Erythroblast (primary cell): ENCODE data around the gene CCDC91.
A peak's percentile ranks its signal among the peaks of the same experiment; 100 is the strongest.

Source experiments
- DNase-seq, 2 experiments: peaks; one replicate each; lab custom pipeline; 2025; lab: John Stamatoyannopoulos, UW
- GATA1 ChIP-seq: IDR thresholded peaks from 2 replicates; pipeline ENCODE4 v1.6.1; 2011; ENCODE audit warnings: low read depth, mild to moderate bottlenecking, control low read depth, low read length, moderate library complexity
- POLR2A ChIP-seq: IDR thresholded peaks from 2 replicates; pipeline ENCODE4 v1.6.1; 2011; ENCODE audit warnings: mild to moderate bottlenecking, low read length

The CCDC91 gene

DNA sequence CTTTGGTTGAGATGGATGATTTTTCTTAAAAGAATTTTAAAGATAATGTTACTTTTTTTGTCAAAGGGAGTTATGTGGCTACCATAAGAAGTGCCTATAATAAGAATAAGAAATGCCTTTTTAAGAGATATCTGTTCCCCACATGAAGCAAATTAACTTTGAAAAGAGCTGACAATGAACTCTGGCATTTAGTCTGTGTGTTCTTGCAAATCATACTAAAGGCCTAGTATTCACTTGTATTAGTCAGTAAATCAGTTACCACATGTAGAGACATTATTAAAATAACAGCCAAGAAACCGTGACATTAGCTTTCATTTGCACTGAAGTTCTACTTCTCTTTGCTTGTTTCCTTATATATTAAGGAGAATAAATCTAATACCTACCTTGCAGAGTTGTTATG, 296.3 kb downstream of the CCDC91 start:
- DNase-seq, result no peak
- no peak for TF ChIP-seq POLR2A
- no peak for TF ChIP-seq GATA1

DNA sequence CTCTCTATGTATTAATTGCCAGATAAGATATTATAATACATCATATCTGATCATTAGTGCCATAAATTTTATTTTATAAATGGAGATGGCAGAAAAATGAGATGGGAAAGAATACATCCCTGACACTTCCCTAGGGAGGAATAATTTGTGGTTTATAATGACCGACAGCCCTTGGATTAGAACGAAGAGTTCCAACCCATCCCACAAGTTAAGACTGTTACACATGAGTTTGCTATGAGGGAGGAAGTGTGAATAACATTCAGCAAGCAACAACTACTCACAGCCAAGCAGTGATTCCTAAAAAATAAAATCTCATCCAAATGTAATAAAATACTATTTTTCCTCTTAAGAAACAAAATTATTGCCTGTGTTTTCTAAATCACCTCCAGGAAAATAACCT, 299.0 kb downstream of the CCDC91 start:
- no peak for DNase-seq
- TF ChIP-seq GATA1 (no peak), POLR2A (no peak)

DNA sequence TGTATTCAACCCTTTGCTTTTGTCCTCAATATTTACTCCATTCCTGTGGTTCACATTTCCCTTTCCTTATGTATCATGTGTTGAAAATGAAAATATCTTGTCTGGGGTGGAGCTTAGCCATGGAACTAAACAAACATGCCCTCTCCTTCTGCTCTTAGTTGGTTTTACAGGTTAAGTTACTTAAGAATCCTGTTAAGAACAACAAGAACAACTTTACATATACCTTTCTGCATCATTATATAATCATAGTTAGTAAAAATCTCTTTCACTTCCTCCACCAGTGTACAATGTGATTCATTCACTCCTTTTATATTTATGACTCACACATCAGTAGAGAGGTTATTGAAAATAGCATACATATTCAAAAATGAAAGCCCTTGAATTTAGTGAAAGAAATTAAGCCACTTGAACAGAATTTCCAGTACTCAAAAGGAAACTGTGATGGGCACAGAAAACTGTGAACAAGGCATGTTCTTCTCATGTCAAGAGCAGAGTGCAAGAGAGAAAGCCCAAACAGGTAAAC, 307.7 kb downstream of the CCDC91 start:
- TF ChIP-seq GATA1, result no peak
- TF ChIP-seq POLR2A, result no peak
- no peak for DNase-seq

DNA sequence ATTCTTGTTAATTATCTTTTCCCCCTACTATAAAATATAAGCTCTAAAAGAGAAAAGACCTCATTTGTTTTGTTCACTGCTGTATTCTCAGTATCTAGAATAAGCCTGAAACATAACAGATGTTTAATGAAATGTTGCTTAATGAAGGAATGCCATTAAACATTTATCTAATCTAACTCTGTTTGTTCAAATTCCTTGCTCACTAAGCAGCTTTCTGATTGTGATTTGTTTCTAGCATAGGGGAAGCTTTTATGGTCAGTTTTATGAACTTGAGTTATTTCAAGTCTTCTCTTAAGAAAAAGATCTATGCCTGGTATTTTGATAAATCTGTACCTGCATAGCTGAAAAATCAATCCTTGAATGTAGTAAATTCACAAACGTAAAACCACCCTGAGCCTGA, 308.6 kb downstream of the CCDC91 start:
- no peak for DNase-seq
- no peak for TF ChIP-seq POLR2A
- TF ChIP-seq GATA1, result no peak

DNA sequence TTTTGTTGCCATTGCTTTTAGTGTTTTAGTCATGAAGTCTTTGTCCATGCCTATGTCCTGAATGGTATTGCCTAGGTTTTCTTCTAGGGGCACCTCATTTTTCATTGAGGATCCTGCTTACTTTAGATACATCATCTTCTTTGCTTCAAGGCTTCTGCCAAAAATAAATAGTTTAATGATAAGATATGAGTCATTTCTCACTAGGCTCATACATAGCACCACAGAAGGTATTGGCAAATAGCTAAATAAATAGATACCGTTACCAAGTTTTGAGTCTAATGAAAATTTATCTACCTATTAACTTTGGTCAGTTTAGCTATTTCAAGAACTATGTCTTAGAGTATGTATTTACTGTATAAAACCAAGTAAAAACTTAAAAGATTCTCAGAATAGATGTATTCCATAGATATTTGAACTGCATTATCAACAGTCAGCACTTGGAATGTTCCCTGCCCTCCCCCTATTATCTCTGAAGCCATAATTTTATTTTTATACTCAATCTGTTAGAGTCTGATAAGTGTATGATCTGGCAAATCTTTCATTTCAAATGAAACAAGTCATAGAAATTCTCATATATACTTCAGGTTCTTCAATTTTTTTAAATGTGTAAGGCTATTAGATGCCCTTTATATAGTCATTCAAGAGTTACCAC, 310.2 kb downstream of the CCDC91 start:
- TF ChIP-seq POLR2A (no peak), GATA1 (no peak)
- DNase-seq, result peak; percentile 40 to 69

- TF ChIP-seq POLR2A (no peak), GATA1 (no peak)
- DNase-seq, result no peak
Observed at GRCh38 chr12:28506271-28506670, 316.0 kb downstream of the CCDC91 start.

DNA sequence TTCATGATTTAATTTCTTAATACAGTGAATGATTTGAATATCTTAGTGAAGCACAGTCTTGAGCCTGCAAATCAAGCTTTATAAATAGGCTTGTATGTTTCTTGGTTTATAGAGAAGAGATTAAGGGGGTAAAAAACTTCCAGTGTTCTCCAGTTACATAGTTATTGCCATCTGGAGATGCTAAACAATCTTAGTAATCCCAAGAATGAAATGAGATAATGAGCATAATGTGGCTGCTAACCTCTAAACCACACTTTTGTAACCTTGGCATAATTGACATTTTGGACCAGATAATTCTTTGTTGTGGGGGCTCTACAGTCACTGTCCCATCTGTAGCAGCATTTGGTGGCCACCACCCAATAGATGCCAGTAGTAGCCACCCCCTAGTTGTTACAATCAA, 316.8 kb downstream of the CCDC91 start:
- no peak for TF ChIP-seq GATA1
- TF ChIP-seq POLR2A, result no peak
- no peak for DNase-seq

DNA sequence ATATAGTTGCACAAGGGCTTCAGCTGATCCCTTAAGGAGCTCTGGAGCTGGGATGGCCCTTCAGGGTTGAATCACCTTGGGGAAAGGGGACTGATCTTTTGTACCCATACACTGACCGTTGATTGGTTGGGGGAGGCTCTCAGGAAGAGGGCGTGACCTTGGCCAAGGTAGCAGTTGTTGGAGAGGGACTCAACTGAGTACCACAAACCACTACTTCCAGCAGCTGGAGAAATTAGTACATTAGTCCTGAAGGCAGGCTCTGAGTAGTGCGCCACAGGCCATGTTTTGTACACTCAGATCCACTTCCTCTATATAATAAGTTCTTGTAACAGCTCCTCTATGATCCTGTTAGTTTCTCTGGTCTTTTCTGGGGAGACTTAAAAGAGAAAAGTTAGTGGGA, 317.6 kb downstream of the CCDC91 start:
- DNase-seq, result no peak
- TF ChIP-seq POLR2A (no peak), GATA1 (no peak)

- TF ChIP-seq POLR2A (no peak), GATA1 (no peak)
- DNase-seq, result no peak
Observed at GRCh38 chr12:28512406-28512805, 322.1 kb downstream of the CCDC91 start.

DNA sequence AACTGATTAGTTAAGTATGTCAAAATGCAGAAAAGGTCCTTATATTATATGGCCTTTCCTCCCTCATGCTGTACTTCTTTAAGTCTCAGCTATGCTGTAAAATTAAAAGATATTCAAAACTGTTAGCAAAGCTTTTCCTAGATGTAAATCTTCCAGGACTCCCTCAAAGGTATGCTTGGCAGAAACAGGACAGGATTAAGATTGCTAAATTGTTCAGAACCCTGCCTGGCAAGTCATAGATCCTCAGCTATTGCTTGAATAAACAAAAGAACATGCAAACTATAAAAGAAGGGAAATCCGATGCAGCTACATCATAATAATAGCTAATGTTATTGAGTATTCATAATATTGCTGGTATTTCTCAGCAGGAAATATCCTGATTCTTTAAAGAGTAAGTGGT, 322.6 kb downstream of the CCDC91 start:
- no peak for TF ChIP-seq GATA1
- no peak for DNase-seq

GRCh38 chr12:28513983-28514382, 323.7 kb downstream of the CCDC91 start:
- TF ChIP-seq POLR2A (no peak), GATA1 (no peak)
- no peak for DNase-seq

- TF ChIP-seq POLR2A (no peak), GATA1 (no peak)
- DNase-seq, result no peak
Observed at GRCh38 chr12:28517101-28517500, 326.8 kb downstream of the CCDC91 start.

DNA sequence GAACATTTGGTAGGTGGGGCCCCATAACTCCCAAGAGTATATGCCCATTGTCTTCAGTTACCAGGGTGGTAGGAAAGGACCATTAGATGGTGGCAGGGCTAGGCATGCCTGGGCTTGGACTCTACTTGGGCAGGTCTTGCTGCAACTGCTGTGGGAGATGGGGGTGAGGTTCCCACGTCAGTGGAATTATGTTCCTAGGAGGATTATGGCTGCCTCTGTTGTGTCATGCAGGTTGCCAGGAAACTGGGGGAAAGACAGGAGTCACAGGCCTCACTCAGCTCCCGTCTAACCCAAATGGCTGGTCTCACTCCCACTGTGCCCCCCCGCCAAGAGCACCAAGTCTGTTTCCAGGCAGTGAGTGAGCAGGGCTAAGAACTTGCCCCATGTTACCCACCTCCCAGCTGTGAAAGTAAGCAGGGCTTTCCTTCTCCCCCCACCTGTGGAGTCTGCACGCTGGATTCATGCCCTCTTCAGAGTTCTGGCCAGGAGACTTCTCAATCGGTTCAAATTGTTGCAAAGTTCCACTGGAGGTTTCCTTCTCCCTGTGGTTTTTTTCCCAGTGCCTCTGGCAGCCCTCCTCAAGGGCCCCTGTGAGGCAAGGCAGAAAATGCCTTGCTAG, 337.5 kb downstream of the CCDC91 start:
- no peak for DNase-seq
- no peak for TF ChIP-seq GATA1
- TF ChIP-seq POLR2A, result no peak

DNA sequence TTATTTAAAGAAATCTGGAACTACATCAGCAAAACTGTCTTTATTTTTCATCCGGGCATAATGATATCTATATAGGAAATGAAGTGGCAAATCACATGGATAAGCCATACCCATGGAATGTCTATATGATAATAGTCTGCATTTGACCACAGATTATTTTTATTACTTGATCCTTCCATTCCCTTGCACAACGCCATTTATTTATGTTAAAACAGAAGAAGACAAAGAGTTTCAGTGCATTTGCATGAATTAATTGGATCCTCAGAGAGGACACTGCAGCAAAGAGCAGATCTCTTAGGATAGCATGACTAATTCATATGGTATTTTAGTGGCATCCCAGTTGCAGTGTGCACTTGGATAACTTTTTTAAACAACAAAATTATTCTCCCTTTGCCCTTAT, 345.0 kb downstream of the CCDC91 start:
- no peak for DNase-seq
- no peak for TF ChIP-seq GATA1
- no peak for TF ChIP-seq POLR2A

DNA sequence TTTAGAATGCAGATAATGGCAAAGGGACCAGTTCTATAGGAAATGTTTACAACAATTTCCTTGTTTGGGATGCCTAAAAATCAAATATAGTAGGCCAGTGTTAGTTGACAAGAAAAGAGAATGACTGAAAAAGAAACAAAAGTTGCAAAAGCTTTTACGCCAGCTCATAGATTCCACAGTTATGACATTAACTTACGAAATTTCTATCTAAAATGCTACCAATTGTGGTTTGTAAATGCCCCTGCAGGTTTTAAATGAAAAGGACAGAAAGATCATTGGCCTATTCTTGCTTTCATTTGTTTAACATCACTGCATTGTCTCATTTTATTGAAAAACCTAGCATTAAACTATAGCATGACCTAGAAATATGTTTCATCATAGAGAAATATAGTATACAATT, 345.8 kb downstream of the CCDC91 start:
- TF ChIP-seq POLR2A (no peak), GATA1 (no peak)
- DNase-seq, result no peak
